Cardiac fibroblast (primary cell): ENCODE data around the gene RPL38.

Experiments used
- DNase-seq, 2 donors: peaks; one replicate each; pipeline versions ENCODE4 v3.0.0 to v3.0.0-alpha.2; 2010; ENCODE audit warnings: low read depth in 2 of 2
- H3K4me3 ChIP-seq, 2 donors: replicated peaks in 1 of 2; 1 replicate in 1 of 2; 2 replicates in 1 of 2; pipeline ENCODE4 v1.5.1; 2011; ENCODE audit warnings: low read depth in 2 of 2, low read length in 2 of 2, mild to moderate bottlenecking in 2 of 2, moderate library complexity in 1 of 2
- TF ChIP-seq, protein P1 (sequence below): IDR thresholded peaks from one replicate; pipeline ENCODE4 v1.5.1; 2011; ENCODE audit warnings: low read depth, mild to moderate bottlenecking, low read length, inconsistent platforms

The RPL38 gene

DNA sequence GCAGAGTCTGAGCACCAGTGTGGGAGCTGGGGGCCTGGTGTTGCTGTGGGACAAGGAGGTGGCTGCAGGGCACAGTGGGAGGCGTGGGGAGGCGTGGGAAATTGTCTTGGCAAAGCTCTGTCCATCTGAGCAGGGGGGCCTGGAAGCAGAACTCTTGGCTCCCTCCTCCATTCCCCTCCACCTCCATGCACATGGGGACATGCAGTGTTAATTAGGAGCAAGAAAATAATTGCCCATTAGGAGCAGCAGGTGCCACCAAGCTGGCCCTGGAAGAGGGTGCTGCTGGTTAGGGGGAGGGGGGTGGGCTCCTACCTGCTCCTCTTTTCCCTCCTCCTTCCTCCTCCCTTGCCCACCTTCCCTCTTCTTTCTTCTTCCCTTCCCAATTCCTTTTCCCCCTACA lies 14.4 kb downstream of the RPL38 start:
- TF ChIP-seq, protein P1, sequence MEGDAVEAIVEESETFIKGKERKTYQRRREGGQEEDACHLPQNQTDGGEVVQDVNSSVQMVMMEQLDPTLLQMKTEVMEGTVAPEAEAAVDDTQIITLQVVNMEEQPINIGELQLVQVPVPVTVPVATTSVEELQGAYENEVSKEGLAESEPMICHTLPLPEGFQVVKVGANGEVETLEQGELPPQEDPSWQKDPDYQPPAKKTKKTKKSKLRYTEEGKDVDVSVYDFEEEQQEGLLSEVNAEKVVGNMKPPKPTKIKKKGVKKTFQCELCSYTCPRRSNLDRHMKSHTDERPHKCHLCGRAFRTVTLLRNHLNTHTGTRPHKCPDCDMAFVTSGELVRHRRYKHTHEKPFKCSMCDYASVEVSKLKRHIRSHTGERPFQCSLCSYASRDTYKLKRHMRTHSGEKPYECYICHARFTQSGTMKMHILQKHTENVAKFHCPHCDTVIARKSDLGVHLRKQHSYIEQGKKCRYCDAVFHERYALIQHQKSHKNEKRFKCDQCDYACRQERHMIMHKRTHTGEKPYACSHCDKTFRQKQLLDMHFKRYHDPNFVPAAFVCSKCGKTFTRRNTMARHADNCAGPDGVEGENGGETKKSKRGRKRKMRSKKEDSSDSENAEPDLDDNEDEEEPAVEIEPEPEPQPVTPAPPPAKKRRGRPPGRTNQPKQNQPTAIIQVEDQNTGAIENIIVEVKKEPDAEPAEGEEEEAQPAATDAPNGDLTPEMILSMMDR: no peak
- no peak for DNase-seq
- no peak overlapping the region for H3K4me3 ChIP-seq

DNA sequence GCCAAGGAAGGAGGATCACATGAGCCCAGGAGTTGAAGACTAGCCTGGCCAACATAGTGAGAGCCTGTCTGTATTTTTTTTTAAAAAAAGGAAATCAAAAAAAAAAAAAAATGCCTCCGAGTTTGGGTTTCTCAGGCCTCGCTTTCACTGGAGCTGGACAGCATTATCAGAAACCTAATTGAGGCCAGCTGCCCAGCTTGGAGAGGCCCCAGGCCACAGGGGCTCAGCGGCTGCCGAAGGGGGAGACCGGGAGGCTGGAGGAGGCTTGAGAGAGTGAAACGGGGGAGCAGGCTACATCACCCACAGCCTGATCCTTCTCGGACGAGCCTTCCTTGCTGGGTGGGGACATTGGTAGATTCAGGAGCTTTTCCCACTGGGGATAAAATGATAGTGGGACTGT lies 15.0 kb downstream of the RPL38 start:
- H3K4me3 ChIP-seq: no peak overlapping the region
- DNase-seq: peak in 1 of 2 donors; percentile 57
- TF ChIP-seq, protein P1: no peak

DNA sequence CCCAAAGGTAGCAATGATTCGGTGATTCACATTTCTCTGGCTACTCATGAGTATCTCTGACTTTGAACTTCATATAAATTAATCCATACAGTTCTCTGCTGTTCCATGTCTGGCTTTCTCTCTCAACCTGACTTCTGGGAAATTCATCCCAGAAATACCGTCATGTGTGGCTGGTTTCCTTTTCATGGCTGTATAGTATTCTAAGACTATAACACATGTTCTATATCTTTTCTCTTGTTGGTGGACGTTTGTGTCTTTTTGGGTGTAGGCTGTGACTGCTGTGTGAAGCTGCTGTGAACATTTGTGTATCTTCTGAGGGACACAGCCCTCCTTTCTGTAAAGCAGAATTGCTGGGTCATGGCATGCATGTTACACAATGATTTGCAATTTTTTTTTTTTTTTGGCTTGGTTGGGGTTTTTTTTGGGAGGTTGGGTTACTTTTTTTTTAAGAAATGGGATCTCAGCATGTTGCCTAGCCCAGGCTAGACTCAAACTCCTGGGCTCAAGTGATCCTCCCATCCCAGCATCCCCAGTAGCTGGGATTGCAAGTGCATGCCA lies 16.2 kb downstream of the RPL38 start:
- TF ChIP-seq, protein P1: no peak
- DNase-seq: peak in 1 of 2 donors; percentile 22

DNA sequence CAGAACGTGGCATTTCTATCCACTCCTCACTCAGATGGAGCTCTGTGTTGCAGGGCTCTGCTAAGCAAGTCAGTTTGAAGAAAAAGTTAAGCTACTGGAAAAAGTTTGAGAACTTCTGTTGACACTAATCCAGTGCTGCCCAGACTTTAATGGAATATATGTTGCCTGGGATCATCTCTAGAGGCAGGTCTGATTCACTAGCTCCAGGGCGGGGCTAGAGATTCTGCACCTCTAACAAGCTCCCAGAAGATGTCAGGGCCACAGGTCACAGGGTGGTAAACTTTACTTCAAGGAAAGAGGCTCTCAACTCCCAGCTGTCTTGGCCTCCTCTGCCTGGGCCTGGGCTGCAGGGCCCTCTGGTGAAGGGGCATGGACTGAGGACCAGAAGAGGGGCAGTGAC lies 16.7 kb downstream of the RPL38 start:
- no peak overlapping the region for H3K4me3 ChIP-seq
- TF ChIP-seq, protein P1: no peak
- DNase-seq: no peak

More for the DNA sequence above, 16.2 kb downstream of the RPL38 start:
- no peak overlapping the region for H3K4me3 ChIP-seq

DNA sequence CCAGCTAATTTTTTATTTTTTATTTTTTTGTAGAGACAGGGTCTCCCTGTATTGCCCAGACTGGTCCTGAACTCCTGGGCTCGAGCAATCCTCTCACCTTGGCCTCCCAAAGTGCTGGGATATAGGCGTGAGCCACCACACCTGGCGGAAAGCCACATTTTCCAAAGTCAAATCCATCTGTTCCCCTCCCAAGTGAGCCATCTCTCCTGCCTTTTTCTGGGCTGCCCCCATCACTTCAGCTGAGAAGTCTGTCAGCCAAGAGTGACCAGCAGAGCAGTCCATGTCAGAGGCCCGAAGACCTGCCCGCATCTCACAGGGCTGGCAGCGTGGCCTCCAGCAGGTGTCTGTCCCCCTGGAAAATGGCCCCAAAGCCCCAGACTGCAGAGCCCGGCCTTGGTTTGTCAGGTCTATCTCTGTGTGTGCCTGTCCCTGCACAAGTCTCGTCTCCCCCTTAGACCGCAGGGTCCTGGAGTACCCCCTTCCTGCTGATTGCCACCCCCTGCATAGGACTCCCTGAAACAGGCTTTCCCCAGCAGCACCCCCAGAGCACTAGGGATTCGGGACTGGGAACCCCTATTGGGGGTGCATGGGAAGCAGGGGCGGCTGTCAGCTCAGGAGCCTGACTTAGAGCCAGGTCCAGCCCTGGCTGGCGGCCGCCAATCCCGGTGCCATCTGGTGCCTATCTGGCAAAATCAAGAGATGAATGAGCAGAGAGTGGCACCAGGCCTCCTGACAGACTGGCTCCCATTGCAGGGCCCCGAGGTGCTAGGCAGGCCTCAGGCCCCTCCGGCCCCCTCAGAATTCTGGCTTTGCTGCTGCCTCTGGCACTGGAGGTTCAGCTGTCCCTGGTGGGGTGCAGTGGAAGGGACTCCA lies 17.7 kb downstream of the RPL38 start:
- H3K4me3 ChIP-seq: no peak overlapping the region
- no peak for DNase-seq
- TF ChIP-seq, protein P1: no peak

DNA sequence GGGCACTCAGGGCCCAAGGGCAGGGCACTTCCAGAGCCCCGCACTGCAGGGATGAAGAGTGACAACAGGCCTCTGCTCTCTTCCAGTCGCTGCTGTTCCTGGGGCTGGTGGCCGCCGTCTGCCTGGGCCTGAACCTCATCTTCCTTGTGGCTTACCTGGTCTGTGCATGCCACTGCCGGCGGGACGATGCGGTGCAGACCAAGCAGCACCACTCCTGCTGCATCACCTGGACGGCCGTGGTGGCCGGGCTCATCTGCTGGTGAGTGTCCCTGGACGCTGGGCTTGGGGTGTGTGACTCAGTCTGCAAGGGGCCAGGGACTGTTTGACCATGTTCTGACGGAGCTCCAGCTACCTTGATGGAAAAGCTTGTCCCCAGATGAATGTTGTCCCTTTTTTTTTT lies 18.9 kb downstream of the RPL38 start:
- TF ChIP-seq, protein P1: no peak
- DNase-seq: no peak
- H3K4me3 ChIP-seq: no peak overlapping the region
